CD4-positive, alpha-beta T cell treated with Interleukin-4 for 1 hour (primary cell): Measurements from ENCODE around the gene TYSND1.
"Not testable (repeated sequence)": the region's sequence is repeated elsewhere in the genome, so short reads cannot be mapped to it uniquely, and the experiment has no call there.

ENCODE experiments used
- DNase-seq, 2 donors: peaks; one replicate each; pipeline ENCODE4 v3.0.0-alpha.2; 2020 to 2022

Gene TYSND1

GRCh38 chr10:70132098-70133029 is 14.1 kb downstream of the TYSND1 start, which contains the start of gene AIFM2:
Gene AIFM2 (minus strand): TSS chr10:70132825. CDS start chr10:70124084, 8,741 bp downstream.
- DNase-seq: peak in 1 of 2 donors; percentile 22

DNA sequence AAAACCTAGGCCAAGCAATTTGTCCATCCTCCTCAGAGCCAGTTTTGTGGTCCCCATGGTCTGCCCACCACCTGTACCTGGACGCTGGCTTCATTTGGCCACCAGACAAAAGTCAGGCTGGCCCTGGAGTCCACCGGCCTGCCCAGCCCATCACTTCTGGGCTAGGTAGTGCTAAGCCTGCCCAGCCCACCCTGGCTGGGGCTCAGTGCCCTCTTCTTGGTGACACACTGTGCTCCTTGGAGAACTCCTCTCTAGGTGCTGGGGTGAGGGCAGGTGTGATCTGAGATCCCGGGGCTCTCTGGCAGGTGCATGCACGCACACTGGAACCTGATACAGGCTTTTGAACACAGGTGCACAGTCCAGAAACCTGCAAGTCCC is 15.0 kb downstream of the TYSND1 start:
- DNase-seq: no peak

GRCh38 chr10:70130878-70131559 is 15.5 kb downstream of the TYSND1 start:
- DNase-seq: no peak

- no peak for DNase-seq
These were observed 19.7 kb downstream of the TYSND1 start for GRCh38 chr10:70126700-70127395.

DNA sequence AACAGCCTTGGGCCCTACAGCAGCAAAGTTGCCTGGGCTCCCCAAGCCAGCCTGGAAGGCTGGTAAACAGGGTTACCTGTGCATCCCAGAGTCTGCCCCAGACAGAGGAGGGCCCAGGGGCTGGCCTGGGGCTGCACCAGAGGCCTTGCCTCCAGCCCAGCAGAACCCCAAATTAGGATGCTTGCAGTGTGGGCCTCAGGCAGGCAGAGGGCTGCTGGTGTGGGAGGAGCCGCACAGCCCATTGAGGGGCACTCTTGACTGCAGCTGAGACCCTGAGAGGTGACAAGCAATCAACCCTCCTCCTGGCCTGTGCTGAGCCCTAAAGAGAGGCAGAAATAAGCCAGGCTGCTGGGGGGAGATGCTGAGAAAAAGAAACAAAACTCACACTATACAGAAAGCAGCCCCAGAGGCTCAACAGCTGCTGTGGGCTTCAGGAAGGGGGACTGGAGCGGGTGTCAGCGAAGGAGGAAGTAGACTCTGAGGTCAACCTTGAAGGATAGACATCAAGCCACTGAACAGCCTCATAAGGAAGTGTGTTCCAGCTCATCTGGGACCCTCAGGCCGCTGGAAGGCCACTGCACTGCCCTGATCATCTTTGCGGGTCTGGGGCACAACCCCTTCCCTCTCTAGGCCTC is 20.5 kb downstream of the TYSND1 start:
- DNase-seq: no peak

- DNase-seq: no peak
These were observed 21.6 kb downstream of the TYSND1 start for GRCh38 chr10:70124918-70125317.

DNA sequence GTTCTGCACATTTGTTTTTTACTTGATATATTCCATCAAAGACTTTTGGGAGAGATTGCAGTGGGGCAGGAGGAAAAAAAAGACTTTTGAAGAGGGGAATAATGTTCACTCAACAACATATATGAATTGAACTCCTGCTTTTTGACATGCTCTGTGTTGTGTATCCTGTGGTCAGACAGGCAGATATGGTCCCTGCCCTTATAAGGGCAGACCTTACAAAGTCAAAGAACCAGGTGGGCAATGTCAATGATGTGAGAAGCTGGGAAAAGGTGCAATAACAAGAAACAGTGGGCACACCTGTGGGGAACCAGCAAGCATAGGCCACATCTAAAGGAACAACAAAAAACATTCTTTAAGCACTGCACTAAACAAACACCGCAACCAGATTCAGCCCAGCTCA is 22.1 kb downstream of the TYSND1 start:
- no peak for DNase-seq

DNA sequence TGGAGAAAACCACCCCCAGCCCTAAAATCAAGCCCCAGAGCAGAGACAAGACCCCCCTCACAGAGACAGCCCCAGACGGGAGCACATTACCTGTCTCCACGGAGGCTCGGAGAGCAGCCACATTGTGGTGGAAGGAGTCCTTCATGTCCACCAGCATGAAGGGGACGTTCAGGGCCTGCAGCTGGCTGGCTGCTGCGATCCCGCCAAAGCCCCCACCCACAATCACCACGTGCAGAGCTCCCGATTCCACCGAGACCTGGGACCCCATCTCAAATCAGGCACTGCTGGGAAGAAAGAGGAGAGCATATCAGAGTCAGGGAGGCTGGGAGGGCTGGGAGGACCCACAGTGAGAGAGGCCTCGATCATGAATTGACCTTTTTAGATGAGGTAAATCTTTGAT is 22.7 kb downstream of the TYSND1 start:
- DNase-seq: no peak

- not testable (repeated sequence) for DNase-seq
These were observed 23.3 kb downstream of the TYSND1 start for GRCh38 chr10:70123166-70123565.

GRCh38 chr10:70122742-70123141 is 23.8 kb downstream of the TYSND1 start:
- DNase-seq: no peak

GRCh38 chr10:70121281-70121949 is 25.1 kb downstream of the TYSND1 start:
- no peak for DNase-seq

- no peak for DNase-seq
These were observed 26.1 kb downstream of the TYSND1 start for GRCh38 chr10:70120417-70120816.

DNA sequence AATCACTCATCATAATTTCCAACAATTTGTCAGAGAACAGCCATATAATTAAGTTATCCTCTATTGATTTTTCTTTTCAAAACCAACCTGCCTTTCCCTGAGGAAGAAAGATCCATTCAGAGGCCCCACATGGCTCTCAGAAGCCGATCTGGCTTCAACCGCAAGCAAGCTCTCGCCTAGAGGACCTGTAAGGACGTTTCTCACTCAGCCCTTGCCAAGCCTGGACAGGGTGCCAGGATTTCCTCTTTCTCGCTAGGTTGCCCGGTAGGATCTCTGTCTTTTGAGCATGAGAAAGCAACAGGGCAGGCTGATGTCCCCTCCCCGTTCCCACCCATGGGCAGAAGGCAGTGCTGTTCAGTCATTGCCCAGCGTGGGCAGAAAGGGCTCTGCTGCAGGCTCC is 26.9 kb downstream of the TYSND1 start:
- no peak for DNase-seq

- DNase-seq: no peak
These were observed 27.3 kb downstream of the TYSND1 start for GRCh38 chr10:70119197-70119596.

DNA sequence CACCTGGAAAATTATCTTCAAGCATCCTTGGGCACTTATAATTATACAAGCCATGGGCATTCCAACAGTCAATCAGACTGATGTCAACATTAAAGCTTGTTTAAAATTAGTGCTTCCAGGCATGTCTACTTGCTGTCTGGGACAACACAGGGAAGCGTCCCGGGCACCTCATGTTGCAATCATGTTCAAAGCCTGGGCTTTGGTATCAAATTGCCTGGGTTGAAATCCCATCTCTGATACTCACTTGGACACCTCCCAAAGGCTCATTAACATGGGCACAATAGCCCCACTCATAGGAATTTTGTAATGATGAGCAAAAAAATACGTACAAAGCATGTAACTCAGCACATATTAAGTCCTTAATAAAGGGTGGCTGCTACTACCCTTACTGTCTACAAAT is 28.3 kb downstream of the TYSND1 start:
- DNase-seq: no peak

DNA sequence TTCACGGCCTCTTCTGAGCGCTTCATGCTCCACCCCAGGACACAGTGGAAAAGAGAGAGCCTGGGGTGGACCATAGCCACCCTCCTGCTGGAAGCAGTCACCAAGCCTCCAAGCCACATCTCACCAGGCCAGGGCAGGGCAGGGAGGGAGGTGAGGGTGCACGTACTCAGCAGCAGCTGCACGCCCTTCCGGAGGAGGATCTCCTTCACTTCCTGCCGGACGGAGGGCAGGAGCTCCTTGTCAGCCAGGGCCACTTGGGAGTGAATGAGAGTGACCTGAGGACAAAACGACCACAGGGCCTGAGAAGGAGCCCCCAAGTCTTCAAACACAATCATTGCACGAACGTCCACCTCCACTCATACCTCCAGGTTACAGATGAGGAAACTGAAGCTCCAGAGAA is 28.9 kb downstream of the TYSND1 start:
- DNase-seq: no peak

GRCh38 chr10:70115948-70116682 is 30.4 kb downstream of the TYSND1 start:
- peak; percentile 50 to 64 for DNase-seq

DNA sequence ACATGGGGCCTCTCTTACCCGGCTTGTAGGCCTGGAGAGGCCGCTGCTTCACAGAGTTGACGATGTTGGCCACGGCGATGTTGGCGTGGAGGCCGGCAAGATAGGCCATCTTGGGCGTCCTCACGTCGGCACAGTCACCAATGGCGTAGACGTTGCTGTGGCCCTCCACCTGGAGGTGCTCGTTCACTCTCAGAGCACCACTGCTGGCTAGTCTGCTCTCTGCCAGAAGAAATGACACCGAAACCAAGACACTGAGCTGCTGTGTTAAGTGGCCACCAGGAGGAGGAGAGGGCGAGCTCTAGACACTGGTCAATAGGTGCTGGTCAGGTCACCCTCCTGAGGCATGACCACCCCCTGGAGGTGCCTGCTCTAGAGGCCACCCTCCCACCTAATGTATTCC is 31.6 kb downstream of the TYSND1 start:
- DNase-seq: no peak

DNA sequence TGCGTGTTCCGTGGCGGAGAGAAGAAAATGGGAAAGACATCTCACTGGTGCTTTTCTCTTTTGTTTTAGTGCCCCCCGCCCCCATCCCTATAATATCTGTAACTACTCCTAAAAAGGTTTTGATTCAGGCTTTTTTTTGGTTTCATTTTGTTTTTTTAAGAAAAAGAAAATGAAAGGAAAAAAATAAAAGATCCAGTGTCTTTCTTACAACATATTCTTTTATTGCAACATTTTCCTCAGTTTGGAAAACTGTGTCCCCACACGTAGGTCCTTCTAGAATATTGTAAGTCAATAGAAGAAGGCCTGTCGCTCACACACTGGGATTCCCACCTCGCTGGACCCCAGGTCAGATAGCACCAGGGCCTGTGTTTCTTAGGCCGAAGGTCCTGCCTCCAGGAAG is 34.4 kb downstream of the TYSND1 start:
- no peak for DNase-seq

DNA sequence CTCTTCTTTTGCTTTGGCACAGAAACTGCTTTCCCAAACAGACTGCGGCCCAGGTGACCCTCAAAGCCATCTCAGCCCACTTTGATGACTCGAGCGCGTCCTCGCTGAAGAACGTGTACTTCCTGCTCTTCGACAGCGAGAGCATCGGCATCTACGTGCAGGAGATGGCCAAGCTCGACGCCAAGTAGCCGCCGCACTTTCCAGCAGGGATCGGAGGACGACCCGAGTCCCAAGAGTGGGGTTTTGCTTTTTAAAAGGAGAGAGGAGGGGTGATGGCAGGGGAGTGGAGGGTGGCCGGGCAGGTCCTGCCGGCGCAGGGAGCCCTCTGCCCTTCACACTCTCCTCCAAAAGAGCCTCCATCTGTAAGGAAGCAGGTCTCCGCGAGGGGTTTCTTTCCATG is 35.0 kb downstream of the TYSND1 start:
- no peak for DNase-seq

GRCh38 chr10:70109064-70109729 is 37.3 kb downstream of the TYSND1 start:
- DNase-seq: no peak
